HG02943 (cell line): Measurements from ENCODE around the gene MEN1.

Source experiments
- ATAC-seq: cut with Tn5 transposase; IDR thresholded peaks from one replicate; pipeline ENCODE4 v1.9.1; 2021; ENCODE audit warnings: mild to moderate bottlenecking, low read depth, moderate library complexity; ENCODE audit not compliant: unreplicated experiment

The MEN1 gene

DNA sequence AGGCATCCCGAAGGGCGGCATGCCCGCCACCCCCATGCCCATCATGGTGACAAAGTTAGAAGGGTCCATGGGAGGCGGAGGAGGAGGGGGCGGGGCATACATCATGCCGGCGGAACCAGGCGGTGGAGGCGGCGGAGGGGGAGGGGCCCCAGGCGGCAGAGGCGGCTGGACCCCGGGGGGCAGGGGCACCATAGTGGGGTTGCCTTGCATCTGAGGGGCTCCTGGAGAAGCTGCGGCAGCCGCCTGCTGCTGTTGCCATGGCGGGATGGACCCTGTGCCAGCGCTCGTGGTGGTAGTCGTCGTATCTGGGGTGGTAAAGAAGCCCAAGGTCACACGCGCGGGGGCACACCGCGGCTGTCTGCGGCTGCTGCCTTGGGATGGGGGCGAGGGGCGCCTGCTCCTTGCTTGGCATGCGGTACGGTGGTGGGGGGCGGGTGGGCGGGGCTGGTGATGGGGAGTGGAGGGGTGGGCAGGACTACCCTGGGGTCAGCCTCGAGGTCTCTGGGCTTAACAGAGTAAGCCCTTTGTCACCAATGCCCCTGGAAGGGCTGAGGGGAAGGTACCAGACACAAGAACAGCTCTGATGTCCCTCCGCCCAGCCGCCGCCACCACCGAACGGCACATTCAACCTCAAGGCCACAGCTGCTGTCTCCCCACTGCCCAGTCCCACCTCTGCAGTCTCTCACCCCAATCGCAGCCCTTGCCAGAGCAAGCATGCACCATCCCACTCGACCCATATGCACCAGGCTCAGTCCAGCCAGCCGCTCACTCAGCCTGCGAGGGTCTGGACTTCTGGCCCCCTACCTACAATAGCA lies 44.3 kb downstream of the MEN1 start:
- no peak for ATAC-seq

DNA sequence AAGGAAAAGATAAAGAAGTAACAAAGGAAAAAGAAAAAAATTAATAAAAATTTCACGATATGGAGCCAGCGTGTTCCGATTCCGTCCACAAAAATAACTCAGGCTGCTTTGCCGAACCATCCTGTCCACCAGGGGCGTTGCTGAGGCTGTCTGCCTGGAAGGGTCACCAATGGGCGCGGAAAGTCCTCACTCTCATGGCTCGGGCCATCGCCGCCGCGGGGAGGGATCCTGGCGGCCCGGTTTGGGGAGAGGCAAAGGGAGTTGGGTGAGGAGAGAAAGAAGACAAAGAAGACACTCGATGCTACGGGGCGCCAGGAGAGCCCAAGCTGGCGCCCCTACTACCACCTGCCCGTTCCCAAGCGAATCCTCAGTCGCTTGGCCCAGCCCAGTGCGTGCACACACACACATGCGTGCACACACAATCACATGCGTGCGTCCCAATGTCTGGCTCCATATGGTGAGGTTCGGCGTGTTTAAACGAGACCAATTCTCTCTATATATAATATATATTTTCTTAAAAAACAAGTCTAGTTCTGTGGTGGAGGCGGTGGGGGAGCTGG lies 45.0 kb downstream of the MEN1 start:
- no peak for ATAC-seq

DNA sequence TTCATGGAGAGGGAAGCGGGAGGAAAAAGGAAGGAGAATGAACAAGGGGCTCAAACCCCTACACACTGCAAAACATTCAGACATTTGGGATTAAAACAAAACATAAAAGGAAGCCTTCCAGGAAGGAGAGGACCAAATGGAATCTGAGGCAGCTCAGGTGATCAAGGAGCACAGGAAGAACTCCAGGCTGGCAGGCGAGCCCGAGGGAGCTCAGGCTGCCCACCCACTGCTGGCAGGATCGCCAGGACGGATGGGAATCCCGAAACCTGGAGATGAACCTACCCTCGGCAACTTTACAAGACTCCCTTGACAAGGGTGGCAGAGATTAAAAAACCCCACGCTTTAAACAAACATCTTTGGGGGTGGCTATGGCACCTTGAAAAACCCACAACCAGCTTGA lies 45.6 kb downstream of the MEN1 start:
- no peak for ATAC-seq

DNA sequence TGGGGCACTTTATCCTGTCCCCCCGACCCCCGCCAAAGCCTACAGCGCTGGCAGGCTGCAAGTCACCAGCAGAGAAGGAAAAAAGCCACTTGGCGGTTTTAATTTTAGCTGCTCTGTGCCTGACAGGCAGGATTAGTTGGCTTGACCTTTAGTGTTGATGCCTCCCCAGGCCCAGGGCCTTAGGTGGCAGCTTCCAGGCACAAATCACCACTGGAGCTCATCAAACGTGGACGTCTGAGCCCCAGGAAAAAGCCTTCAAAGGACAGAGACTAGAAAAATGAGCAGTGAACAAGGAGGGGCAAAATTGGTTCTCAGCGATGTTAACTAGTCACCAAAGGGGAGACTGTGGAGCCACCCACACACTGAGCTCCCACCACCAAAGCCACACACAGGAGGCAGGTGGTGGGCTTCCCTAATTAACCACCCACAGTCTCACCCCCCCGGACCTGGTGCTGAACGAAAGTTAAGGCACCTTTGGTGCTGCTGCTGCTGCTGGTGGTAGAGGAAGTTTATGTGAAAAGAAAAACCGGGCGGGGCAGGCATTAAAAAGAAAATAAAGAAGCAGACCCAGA lies 46.2 kb downstream of the MEN1 start:
- ATAC-seq: no peak

DNA sequence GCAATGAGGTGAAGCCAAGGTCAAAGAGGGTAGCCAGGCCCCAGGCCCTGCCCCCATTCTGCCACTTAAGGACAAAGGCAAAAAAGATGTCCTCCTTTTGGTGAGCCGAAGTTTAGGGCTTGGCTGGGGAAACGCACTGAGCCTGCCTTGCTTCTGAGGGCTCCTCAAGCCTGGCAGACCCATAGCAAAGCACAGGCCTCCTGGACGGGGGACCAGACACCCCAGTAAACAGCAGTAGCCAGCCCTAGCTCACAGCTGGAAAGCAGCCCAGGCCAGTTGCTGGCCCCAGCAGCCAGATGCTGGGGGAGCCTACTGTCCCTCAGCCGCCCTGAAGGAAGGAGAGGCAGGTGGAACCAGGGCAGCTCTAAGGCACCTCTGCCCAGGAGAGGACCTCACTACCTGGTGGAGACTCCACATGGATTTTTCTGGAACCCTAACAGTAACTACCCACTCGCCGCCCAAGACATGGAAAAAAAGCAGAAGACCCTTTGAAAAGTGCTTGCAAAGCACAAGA lies 46.8 kb downstream of the MEN1 start:
- no peak for ATAC-seq

DNA sequence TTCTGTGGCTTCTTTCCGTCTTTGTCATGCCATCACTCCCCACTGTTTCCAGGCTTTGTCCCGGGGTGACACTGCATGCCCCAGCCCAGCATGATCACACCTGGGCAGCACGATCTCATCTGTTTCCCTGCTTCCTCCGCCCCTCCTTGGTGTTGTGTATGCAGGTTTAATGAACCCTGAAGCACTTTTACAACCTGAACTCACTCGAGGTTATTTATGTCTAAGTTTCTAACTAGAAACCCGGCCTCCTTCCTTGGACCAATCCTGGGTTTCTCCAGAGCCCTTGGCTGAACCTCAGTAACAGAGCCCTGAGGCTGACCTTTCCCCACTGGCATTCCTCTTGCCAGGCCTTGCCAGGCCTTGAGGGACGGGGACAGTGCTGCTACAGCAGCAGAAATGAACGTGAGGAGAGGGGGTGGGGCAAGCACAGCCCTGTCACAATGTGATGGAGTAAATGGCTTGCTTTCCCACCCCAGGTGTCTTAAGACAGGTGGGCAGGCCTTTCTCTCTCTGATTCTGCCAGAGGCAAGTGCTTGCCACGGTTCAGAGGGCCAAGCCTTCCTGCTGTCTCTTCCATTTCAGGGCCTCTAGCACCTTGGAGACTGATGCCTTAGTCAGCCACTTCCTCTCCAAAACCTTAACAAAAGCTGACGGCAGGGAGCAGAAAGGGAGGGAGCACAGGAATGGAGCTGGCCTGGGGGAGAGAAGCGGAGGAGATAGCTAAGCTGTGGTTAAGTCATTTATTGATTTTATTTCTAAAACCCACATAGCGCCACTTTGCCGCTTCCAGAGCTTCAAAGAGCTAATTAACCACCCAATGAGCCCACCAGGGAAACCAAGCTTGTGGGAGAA lies 47.5 kb downstream of the MEN1 start:
- ATAC-seq: no peak

DNA sequence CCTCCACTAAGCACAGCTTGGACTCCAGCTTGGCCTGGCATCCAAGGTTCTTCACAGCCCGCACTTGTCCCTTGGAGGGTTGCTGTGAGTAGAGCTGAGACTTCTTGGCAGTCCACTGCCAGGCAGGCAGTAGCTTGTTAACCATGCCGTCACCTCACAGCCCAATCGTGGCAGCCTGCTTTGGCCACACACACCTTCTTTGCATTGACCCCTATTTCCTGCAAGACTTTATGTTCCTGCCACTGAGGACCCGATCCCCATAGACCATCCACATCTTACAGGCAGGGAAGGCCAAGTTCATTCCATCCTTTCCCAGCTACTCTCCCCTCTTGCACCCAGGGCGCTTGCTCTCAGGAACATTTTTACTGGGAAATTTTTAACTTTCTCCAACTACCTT lies 48.1 kb downstream of the MEN1 start:
- no peak for ATAC-seq

DNA sequence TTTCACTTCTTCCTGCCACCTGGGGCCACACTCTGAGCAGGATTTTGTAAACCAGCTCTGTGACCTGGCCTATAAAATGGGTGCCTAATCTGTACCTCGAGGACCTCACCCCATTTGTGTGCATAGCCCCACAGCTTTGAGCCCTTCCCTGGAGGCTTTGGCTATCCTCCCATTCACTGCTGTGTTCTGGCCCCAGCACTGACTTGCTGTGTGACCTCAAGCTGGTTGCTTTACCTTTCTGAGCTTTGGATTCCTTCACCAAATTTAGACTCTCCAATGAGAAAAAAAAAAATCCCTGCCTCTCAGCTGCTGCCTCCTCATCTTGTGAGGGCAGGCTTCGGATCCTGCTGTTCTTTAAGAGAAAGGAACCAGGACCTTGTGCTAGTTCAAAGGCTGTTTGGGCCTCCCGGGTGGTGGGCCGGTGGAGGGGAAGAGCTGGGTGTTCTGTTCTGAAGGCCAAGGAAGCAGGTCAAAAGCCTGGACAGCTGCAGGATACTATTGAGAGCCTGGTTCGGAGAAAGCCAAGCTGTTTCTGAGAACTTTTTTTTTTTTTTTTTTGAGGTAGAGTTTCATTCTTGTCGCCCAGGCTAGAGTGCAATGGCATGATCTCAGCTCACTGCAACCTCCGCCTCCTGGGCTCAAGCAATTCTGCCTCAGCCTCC lies 49.5 kb downstream of the MEN1 start:
- no peak for ATAC-seq

DNA sequence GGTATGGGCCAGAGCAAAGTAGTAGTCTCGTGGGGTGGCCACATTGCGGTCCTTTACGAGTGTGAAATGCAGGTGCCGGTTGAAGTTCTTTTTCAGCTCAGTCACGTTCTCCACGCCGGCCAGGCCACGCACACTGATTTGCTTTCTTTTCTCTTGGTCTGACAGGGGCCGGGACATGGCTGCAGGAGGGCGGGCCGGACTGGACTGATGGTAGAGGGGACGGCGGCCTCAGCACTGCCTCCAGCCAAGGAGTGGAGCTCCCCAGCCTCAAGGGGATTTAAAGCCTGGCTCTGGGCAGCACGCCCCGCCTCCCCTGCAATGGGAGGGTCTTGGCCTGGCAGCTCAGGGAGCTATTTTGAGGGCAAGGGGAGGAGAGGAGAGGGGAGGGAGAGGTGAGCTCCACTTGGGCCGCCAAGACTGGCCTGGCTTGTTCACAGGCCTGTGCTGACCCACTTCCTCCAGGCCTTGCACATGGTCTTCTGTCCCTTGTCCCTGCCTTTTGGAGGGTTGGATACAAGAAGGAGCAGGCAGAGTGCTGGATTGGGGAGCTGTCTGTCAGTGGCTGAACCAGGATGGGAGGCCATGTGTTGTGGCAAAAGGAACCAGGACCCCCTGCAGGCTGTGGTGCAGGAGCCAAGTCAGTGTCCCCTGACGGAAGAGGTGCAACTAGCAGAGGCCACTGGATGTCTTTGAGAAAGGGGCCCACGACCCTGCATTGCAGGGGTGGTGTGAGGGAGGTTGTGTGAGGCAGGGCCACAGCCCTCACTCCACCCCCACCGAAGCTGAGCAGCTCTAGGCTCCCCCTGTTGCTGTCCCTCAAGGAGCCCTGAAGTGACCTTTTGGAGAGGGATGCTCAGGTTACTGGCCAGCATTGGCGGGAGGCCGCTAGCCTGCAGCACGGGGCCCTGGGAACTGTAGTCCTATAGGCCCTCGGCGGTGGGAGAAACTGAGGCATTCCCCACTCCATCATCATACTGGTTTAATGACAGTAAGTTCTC lies 50.3 kb downstream of the MEN1 start, which contains the start of gene PYGM:
Gene PYGM, minus strand, starts transcription at position 253 of the 998 bp plus-strand sequence. Its CDS starts 76 bp downstream, at position 177.
- ATAC-seq: no peak

DNA sequence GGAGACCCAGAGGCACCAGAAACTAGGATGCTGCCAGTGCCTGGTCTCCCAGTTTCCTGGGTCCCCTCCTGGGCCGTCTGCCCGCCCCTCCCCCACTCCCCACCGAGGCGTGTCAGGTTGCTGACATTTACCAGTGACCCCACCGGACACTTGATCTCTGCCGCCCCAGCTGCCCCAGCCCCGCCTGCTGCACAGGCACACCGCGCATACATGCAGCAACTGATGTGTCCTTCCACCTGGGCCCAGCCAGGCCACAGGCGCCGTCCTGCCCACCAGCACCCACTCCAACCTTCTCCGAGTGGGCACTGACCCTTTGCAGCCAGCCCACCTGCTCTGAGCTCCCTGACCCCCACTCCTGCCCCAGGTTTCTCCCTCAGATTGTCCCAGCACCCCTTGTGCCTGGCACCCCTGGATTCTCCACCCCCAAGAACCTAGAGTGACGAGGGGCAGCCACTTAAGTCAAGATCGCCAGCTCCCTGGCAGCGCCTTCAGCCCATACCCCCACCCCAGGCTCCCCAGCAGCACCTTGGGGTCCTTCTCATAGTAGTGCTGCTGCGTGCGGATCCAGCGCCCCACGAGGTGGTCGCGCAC lies 51.1 kb downstream of the MEN1 start:
- no peak for ATAC-seq

DNA sequence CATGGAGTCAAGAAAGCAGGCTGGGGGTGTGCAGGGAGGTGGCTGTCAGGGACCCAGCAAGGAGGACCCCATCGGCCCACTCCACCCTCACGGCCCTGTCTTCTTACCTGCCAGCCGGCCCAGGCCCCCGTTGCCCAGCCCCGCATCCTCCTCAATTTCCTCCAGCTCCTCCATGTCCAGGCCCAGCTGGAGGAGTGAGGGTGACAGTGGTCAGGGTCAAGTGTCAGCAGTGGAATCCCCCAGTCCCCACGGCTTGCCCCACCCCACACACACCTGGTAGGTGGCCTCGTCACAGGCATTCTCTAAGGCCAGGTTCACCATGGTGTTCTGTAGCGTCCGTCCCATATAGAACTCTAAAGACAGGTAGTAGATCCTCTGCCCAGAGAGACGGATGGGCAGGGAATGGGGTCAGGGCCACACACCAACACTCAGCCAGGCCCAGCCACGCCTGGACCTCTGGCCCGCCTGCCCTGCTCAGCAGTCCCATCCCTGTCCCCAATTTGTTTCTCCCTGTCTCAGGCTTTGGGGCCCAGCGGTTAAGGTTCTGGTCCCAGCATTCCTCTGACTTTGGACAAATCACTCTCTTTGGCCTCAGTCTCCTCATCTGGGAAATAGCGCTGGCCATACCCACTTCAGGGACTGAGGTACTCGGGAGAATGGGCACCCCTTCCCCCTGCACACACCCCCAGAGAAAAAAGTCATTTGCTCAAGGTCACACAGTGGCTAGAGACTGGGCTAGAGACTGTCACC lies 51.8 kb downstream of the MEN1 start:
- ATAC-seq: no peak

DNA sequence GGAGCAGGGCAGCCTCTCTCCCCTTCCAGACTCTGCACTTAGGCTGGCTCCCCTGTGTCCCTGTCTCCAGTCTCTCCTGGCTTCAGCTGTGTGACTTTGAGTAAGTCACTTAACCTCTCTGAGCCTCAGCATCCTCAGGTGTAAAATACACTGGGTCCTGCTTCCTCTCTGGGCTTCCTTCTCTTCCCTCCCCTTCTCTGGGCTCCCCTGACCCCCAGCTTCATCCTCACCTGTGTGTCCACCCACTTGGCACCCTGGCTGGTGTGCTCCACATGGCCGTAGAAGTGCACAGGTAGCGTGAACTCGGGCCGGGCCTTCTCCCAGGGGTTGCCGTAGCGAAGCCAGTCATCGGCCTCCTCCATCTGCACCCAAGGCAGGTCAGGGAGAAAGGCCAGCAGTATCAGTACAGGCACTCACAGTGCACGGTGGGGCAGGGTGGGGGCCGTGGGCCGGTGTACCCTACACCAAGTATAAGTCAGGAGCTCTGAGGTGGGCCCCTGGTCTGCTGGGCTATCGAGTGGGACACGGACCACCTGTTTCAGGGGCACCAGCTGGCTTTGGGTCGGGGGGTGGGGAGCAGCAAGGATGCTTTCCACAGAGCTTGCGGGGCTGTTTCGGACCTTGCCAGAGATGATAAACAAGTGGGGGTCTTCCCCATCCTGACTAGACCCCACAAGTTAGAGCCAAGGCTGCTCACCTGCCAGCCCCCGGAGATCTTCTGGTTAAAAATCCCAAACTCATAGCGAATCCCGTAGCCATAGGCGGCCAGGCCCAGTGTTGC lies 52.6 kb downstream of the MEN1 start:
- ATAC-seq: no peak

DNA sequence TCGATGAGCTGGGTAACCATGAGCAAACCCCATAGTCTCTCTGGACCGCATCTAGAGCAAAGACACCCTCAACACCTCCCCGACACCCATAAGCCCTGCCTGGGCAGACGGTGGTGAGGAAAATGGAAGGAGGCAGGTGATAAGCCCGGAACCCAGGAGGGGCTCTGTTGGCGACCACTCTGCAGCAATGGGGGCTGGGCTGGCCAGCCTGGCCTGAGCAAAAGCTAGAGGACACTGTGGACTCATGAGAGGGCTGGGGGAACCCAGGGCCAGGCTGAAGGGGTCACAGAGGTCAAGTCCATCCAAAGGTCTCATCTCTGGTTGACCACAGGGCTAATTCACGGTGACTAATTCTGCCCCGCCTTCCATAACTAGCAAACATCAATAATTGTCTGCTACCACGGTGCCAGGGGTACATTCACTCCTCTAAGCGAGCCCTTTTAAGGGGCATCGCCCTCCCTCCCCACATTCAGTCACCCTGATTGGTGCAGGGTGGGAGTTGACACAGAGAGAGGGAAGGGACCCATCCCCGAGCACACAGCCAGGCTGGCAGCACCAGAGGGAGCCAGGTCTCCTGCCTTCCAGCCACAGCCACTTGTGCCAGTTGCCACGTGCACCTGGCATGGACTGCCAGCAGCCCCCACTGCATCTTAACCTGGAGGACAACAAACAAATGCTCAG lies 54.5 kb downstream of the MEN1 start:
- ATAC-seq: no peak

DNA sequence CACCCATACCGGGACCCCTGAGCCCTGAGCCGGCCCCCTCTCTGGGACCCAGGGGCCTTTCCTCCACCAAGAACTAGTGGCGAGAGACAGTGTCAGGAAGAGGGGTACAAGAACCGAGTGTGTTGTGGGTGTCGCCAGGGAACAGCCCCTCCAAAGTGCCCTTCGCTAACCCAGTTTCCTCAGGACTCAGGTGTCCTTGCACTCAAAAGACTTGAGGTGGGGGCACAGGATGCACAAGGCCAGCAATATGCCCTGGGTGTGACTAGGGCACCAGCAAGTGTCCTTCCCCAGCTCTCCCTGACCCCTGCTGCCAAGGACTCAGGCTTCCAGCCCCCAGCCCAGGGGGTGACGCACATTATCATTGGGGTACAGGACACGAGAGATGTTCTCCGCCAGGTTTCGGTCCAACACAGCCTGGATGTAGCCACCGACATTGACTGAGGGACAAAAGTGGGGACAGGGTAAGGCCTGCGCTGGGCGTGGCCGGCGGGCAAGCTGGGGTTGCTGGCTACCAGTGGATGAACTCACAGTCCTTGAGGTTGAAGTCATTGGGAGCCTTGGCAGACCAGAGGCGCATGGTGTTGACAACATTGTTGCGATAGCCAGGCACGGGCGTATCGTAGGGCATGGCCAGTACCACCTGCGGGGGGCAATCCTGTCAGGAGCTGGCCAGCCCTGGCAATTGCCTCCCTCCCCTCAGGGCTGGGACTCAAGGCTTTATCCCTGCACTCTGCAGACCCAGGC lies 55.3 kb downstream of the MEN1 start:
- no peak for ATAC-seq

DNA sequence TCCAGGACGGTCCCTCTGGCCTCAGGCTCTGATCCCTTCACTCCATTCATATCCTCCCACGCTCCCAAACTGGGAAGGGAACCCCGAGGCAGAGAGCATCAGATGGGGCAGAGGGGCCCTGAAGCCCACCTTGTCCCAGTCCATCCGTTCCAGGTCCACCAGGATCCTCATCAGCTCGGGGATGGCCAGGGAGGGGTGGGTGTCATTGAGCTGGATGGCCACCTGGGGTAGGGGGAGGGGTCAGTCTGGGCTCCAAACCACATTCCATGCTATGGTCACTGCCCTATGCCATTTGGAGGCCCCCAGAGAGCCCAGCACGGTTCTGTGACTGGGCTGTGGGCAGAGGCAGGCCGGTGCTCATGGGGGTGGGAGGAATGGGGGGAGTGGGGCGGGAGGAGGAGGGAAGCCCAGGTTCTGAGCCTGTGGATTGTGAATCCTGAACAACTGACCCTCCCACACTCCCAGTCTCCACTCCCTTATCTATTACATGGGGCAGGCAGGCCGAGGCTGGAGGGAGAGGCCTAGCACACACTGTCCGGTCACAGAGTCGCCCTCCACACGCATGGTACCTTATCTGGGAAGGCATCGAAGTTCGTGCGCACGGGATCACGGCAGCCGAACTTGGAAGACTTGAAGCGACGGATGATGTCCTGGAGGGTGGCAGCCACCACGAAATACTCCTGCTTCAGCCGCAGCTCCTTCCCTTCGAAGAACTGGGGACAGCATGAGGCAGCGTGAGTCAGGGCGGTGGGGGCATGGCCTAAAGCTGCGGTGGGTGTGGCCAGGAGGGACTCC lies 56.0 kb downstream of the MEN1 start:
- ATAC-seq: no peak
